ENCODE results near the gene SESN3. TPM values are rescaled to one million over a fixed set of nuclear protein-coding genes. Genes with fewer than 3 reads are reported as not detected.
"Not testable (repeated sequence)": the region's sequence is repeated elsewhere in the genome, so short reads cannot be mapped to it uniquely, and the experiment has no call there.

Gene SESN3
- total RNA-seq, 1 experiment from 2014 or later = 1.4 TPM

DNA sequence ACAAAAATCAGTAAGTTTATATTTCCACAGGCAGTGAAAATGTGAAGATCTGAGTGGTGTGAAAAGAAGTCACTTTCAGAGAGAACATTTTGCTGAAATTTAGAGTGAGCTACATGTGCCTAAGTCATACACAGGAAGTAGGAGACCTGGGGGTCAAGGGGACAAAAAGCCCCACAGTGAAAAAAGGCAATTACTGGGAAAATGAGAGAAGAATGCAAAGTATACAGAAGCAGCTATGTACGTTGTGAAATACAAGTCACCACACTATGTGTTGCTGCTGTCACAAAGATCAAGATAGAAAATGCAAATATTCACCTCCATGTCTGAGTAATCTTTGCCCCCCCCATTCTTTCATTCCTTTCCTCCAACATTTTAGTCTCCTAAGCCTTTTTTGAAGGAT lies 21.6 kb upstream of the SESN3 start:
- TF ChIP-seq TCF7L2 (IDR thresholded peaks at IDR 0.05; ENCODE audit: low read depth, low read length) (no peak), POLR2AphosphoS5 (IDR thresholded peaks at IDR 0.05; ENCODE audit: low read depth, low read length) (no peak), SIN3A (IDR thresholded peaks at IDR 0.05; ENCODE audit: borderline replicate concordance, insufficient read depth, low read depth, low read length) (no peak)
- TF ChIP-seq, protein P1, sequence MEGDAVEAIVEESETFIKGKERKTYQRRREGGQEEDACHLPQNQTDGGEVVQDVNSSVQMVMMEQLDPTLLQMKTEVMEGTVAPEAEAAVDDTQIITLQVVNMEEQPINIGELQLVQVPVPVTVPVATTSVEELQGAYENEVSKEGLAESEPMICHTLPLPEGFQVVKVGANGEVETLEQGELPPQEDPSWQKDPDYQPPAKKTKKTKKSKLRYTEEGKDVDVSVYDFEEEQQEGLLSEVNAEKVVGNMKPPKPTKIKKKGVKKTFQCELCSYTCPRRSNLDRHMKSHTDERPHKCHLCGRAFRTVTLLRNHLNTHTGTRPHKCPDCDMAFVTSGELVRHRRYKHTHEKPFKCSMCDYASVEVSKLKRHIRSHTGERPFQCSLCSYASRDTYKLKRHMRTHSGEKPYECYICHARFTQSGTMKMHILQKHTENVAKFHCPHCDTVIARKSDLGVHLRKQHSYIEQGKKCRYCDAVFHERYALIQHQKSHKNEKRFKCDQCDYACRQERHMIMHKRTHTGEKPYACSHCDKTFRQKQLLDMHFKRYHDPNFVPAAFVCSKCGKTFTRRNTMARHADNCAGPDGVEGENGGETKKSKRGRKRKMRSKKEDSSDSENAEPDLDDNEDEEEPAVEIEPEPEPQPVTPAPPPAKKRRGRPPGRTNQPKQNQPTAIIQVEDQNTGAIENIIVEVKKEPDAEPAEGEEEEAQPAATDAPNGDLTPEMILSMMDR (IDR thresholded peaks at IDR 0.05) = no peak
- TF ChIP-seq, protein P2, sequence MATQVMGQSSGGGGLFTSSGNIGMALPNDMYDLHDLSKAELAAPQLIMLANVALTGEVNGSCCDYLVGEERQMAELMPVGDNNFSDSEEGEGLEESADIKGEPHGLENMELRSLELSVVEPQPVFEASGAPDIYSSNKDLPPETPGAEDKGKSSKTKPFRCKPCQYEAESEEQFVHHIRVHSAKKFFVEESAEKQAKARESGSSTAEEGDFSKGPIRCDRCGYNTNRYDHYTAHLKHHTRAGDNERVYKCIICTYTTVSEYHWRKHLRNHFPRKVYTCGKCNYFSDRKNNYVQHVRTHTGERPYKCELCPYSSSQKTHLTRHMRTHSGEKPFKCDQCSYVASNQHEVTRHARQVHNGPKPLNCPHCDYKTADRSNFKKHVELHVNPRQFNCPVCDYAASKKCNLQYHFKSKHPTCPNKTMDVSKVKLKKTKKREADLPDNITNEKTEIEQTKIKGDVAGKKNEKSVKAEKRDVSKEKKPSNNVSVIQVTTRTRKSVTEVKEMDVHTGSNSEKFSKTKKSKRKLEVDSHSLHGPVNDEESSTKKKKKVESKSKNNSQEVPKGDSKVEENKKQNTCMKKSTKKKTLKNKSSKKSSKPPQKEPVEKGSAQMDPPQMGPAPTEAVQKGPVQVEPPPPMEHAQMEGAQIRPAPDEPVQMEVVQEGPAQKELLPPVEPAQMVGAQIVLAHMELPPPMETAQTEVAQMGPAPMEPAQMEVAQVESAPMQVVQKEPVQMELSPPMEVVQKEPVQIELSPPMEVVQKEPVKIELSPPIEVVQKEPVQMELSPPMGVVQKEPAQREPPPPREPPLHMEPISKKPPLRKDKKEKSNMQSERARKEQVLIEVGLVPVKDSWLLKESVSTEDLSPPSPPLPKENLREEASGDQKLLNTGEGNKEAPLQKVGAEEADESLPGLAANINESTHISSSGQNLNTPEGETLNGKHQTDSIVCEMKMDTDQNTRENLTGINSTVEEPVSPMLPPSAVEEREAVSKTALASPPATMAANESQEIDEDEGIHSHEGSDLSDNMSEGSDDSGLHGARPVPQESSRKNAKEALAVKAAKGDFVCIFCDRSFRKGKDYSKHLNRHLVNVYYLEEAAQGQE (IDR thresholded peaks at IDR 0.05; ENCODE audit: insufficient read depth in 1 of 2, low read depth in 2 of 2, low read length in 1 of 2) = no peak
- no peak for DNase-seq (ENCODE audit: low read depth, low spot score)
- POLR2A ChIA-PET = no interaction called here
- H3K27ac ChIP-seq (ENCODE audit: low read length) = no peak overlapping the region
- no peaks in the 10 kb centered on the region for H3K36me3 ChIP-seq (ENCODE audit: control insufficient read depth, insufficient read depth, low read length)
- intact Hi-C loops (cut with micrococcal nuclease; ENCODE audit: unreplicated experiment) (no loop called here), in situ Hi-C loops (cut with HindIII; ENCODE audit: low pct_unique_long_range_greater_than_20kb, low sequenced_read_pairs) (no loop called here)
- peaks cover 28% of the 10 kb centered on the region for H3K27me3 ChIP-seq (ENCODE audit: control insufficient read depth, insufficient read depth, low read length)
- H3K4me3 ChIP-seq (ENCODE audit: low read depth in 2 of 2, low read length in 2 of 2) = no peak overlapping the region
- BruUV-seq (replicated peaks) = no TSS peak
- H3K9me3 ChIP-seq (ENCODE audit: control insufficient read depth, insufficient read depth, low read depth, low read length) = no peaks in the 10 kb centered on the region
- H3K4me1 ChIP-seq (ENCODE audit: control insufficient read depth, insufficient read depth, low read length) = no peaks in the 10 kb centered on the region
- no peak for ATAC-seq
- CTCF ChIA-PET = no interaction called here

DNA sequence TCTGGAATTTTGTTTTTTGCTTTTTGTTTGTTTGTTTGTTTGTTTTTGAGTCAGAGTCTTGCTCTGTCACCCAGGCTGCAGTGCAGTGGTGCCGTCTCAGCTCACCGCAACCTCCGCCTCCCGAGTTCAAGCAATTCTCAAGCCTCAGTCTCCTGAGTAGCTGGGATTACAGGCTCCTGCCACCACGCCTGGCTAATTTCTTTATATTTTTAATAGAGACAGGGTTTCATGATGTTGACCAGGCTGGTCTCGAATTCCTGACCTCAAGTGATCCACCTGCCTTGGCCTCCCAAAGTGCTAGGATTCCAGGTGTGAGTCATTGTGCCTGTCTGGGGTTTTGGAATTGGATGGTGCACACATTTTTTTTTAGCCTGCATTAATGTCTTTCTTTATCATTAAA lies 20.9 kb upstream of the SESN3 start:
- DNase-seq (ENCODE audit: low read depth, low spot score); H3K4me1 ChIP-seq (ENCODE audit: control insufficient read depth, insufficient read depth, low read length); H3K27ac ChIP-seq (ENCODE audit: low read length); ATAC-seq; H3K36me3 ChIP-seq (ENCODE audit: control insufficient read depth, insufficient read depth, low read length); CTCF ChIA-PET; BruUV-seq (replicated peaks); H3K9me3 ChIP-seq (ENCODE audit: control insufficient read depth, insufficient read depth, low read depth, low read length); intact Hi-C loops (cut with micrococcal nuclease; ENCODE audit: unreplicated experiment); POLR2A ChIA-PET; H3K4me3 ChIP-seq (ENCODE audit: low read depth in 2 of 2, low read length in 2 of 2); in situ Hi-C loops (cut with HindIII; ENCODE audit: low pct_unique_long_range_greater_than_20kb, low sequenced_read_pairs): not testable (repeated sequence)
- H3K27me3 ChIP-seq (ENCODE audit: control insufficient read depth, insufficient read depth, low read length) = peaks cover 27% of the 10 kb centered on the region

DNA sequence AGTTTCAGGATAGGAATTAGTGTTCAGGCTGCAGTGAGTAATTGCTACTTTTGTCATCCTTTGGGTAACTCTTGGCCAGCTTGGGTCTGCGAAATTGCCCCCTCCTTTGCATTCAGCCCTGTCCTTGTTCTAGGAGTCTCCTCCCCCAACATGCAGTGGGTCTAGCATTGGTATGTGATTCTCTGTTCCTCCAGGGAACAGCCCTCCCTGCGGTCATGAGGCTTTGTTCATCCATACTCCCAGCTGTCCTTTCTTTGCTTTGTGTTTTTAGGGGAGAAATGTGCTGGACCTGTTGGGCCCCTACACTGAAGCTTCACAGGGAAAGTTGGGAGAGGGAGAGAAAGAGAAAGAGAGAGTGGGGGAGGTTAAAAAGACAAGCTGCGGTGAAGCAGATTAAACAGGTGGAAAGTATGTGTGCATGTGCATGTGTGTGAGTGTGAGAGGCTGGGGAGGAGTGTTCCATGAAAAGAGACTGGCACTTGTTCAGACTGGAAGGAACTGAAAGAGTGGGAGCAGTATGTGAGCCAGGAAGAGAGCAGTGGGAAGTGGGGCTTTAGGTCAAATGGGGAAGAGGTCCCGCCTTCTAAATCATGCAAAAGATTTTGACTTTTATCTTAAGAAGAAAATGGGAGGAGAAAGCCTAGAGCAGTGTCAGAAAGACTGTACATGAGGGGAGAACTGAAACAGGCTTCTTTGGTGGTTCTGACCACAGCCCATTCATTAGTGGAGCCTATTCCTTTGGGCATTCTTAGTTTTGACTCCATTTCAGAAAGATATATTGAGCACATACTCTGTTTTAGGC lies 17.9 kb upstream of the SESN3 start:
- CTCF ChIA-PET = no interaction called here
- POLR2A ChIA-PET = no interaction called here
- Histone ChIP-seq H3K27ac (ENCODE audit: low read length) (no peak overlapping the region), H3K4me1 (ENCODE audit: control insufficient read depth, insufficient read depth, low read length) (no peaks in the 10 kb centered on the region), H3K9me3 (ENCODE audit: control insufficient read depth, insufficient read depth, low read depth, low read length) (no peaks in the 10 kb centered on the region), H3K4me3 (ENCODE audit: low read depth in 2 of 2, low read length in 2 of 2) (no peak overlapping the region), H3K27me3 (ENCODE audit: control insufficient read depth, insufficient read depth, low read length) (peaks cover 16% of the 10 kb centered on the region), H3K36me3 (ENCODE audit: control insufficient read depth, insufficient read depth, low read length) (no peaks in the 10 kb centered on the region)
- TF ChIP-seq, protein P2 (IDR thresholded peaks at IDR 0.05; ENCODE audit: insufficient read depth in 1 of 2, low read depth in 2 of 2, low read length in 1 of 2) = no peak
- TF ChIP-seq POLR2AphosphoS5 (IDR thresholded peaks at IDR 0.05; ENCODE audit: low read depth, low read length) (no peak), TCF7L2 (IDR thresholded peaks at IDR 0.05; ENCODE audit: low read depth, low read length) (no peak)
- TF ChIP-seq, protein P1 (IDR thresholded peaks at IDR 0.05) = no peak
- no peak for DNase-seq (ENCODE audit: low read depth, low spot score)
- no TSS peak for BruUV-seq (replicated peaks)
- intact Hi-C loops (cut with micrococcal nuclease; ENCODE audit: unreplicated experiment) (no loop called here), in situ Hi-C loops (cut with HindIII; ENCODE audit: low pct_unique_long_range_greater_than_20kb, low sequenced_read_pairs) (no loop called here)
- no peak for ATAC-seq
